ENCODE results near the gene CCDC88C.

DNA sequence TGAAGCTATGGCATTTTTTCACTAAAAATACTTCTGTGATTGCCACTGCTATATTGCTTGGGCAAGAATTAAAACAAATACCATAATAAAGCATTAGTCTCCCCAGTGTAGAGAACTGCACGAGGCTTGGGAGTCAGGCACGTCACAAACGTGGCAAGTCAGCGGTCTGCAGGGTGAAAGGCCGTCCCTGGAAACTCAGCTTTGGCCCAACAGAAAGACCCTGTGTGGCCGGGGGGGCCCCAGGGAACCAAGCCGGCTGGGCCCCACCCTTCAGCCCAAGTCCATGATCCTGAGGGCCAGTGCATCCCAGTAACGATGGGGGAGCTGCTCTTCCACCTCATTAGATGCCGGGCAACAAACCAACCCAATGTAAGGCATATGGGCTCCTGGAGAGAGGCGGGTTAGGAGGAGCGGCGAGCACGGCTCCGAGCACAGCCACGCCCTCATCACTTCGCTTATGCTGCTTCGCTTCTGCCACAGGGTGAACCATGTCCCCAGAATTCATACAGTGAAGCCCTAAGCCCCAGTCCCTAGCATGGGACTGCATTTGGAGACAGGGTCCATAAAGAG is 122.3 kb downstream of the CCDC88C start:
- TF ChIP-seq, protein P1, sequence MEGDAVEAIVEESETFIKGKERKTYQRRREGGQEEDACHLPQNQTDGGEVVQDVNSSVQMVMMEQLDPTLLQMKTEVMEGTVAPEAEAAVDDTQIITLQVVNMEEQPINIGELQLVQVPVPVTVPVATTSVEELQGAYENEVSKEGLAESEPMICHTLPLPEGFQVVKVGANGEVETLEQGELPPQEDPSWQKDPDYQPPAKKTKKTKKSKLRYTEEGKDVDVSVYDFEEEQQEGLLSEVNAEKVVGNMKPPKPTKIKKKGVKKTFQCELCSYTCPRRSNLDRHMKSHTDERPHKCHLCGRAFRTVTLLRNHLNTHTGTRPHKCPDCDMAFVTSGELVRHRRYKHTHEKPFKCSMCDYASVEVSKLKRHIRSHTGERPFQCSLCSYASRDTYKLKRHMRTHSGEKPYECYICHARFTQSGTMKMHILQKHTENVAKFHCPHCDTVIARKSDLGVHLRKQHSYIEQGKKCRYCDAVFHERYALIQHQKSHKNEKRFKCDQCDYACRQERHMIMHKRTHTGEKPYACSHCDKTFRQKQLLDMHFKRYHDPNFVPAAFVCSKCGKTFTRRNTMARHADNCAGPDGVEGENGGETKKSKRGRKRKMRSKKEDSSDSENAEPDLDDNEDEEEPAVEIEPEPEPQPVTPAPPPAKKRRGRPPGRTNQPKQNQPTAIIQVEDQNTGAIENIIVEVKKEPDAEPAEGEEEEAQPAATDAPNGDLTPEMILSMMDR (IDR thresholded peaks at IDR 0.05; ENCODE audit: insufficient read depth, low read depth, low read length) = no peak
- TF ChIP-seq EZH2 (IDR thresholded peaks at IDR 0.05; ENCODE audit: insufficient read depth, low read length) = no peak
